Nephron progenitor cell (in vitro differentiated cells): ENCODE measurements around the gene FAM219B.

Experiments used
- DNase-seq: peaks from one replicate; pipeline ENCODE4 v3.0.0; 2021
- H3K27ac Mint-ChIP-seq: 2 replicates; pipeline ENCODE4 v1.8.0; 2021; ENCODE audit warnings: mild to moderate bottlenecking, moderate library complexity, mixed read lengths
- H3K27me3 Mint-ChIP-seq: 2 replicates; pipeline ENCODE4 v1.8.0; 2021; ENCODE audit warnings: mild to moderate bottlenecking, low read depth, mixed read lengths; ENCODE audit not compliant: poor library complexity
- H3K36me3 Mint-ChIP-seq: 2 replicates; pipeline ENCODE4 v1.8.0; 2021; ENCODE audit warnings: low read depth, mixed read lengths
- H3K4me1 Mint-ChIP-seq: 2 replicates; pipeline ENCODE4 v1.8.0; 2021; ENCODE audit warnings: mixed read lengths
- H3K4me3 Mint-ChIP-seq: 2 replicates; pipeline ENCODE4 v1.8.0; 2021; ENCODE audit warnings: mild to moderate bottlenecking, moderate library complexity, mixed read lengths
- H3K9me3 Mint-ChIP-seq: 2 replicates; pipeline ENCODE4 v1.8.0; 2021; ENCODE audit warnings: mild to moderate bottlenecking, moderate library complexity, mixed read lengths
- TF ChIP-seq, protein P1 (sequence below): fragments of 200-600 bp; sonication (generic); IDR thresholded peaks from 2 replicates; pipeline ENCODE4 v1.5.0; 2021; ENCODE audit warnings: antibody characterized with exemption

FAM219B gene

DNA sequence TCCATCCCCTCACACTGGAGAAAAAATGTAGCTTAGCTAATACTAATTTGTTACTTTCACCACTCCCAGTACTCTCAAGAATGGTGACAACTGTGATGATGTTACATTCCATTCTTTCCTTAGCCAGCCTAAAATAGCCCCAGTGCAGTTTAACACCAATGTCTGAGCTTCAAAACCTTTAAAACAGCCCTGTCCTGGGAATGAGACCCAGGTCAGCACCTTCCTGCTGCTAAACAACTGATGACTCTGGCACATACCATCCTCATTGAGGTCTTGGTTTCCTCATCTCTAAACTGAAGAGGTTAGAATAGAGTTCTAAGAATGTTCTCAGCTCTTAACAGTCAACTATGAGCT, 37.3 kb downstream of the FAM219B start:
- peaks cover 15% of the 10 kb centered on the region for H3K36me3 Mint-ChIP-seq

DNA sequence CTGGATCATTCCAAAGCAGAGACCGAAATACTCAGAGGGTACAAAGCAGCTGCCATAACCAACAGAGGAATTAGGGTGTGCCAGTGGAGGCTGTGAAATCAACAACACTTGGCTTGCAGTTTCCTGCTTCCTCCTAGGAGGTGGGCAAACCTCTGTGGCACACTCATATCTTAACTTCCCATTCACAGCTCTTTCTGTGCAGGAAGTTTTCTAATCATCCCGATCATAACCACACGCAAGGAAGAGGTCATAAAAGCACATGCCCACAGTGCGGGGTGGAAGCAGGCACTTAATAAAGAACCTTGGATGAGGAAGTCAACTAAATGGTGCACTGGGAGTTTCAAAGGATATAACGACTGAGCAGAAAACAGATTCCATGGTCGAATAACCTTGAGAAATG, 38.6 kb downstream of the FAM219B start:
- peaks cover 39% of the 10 kb centered on the region for H3K4me1 Mint-ChIP-seq

More for the DNA sequence above, 37.3 kb downstream of the FAM219B start:
- peaks cover 6% of the 10 kb centered on the region for H3K9me3 Mint-ChIP-seq
- DNase-seq: no peak
- peaks cover 2% of the 10 kb centered on the region for H3K27me3 Mint-ChIP-seq
- H3K4me1 Mint-ChIP-seq: peaks cover 39% of the 10 kb centered on the region
- TF ChIP-seq, protein P1, sequence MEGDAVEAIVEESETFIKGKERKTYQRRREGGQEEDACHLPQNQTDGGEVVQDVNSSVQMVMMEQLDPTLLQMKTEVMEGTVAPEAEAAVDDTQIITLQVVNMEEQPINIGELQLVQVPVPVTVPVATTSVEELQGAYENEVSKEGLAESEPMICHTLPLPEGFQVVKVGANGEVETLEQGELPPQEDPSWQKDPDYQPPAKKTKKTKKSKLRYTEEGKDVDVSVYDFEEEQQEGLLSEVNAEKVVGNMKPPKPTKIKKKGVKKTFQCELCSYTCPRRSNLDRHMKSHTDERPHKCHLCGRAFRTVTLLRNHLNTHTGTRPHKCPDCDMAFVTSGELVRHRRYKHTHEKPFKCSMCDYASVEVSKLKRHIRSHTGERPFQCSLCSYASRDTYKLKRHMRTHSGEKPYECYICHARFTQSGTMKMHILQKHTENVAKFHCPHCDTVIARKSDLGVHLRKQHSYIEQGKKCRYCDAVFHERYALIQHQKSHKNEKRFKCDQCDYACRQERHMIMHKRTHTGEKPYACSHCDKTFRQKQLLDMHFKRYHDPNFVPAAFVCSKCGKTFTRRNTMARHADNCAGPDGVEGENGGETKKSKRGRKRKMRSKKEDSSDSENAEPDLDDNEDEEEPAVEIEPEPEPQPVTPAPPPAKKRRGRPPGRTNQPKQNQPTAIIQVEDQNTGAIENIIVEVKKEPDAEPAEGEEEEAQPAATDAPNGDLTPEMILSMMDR: no peak
- no peak overlapping the region for H3K27ac Mint-ChIP-seq
- no peak overlapping the region for H3K4me3 Mint-ChIP-seq

DNA sequence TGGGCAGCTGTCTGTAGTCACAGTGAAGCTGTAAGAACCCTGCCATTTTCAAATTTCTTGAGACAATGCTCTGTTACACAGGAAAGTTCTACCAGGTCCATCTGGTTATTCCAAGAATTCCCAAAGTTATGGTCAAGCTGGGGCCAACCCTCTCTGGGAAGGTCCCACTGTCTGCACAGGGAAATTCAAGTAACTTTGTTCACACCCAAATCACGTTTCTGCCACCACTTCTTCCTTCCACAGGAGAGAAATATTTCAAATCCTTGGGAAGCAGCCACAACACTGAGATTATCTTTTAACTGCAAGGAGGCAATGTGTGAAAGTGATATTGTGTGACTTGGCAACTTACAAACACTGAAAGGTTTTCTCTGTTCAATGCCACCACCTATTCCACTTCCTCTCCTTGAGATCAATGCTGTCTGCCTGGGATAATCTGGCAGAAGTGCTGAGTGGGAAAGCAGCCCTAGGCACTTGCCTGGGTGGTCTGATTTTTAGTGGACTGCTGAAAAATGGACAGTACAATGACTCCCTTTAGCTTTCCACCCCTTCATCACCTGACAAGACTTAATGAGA, 39.1 kb downstream of the FAM219B start:
- no peak overlapping the region for H3K27ac Mint-ChIP-seq
- TF ChIP-seq, protein P1: no peak
- no peak overlapping the region for H3K4me3 Mint-ChIP-seq
- peaks cover 2% of the 10 kb centered on the region for H3K27me3 Mint-ChIP-seq
- H3K9me3 Mint-ChIP-seq: peaks cover 6% of the 10 kb centered on the region
- peaks cover 15% of the 10 kb centered on the region for H3K36me3 Mint-ChIP-seq
- peaks cover 34% of the 10 kb centered on the region for H3K4me1 Mint-ChIP-seq
- DNase-seq: no peak

More for the DNA sequence above, 38.6 kb downstream of the FAM219B start:
- H3K9me3 Mint-ChIP-seq: peaks cover 6% of the 10 kb centered on the region
- peaks cover 2% of the 10 kb centered on the region for H3K27me3 Mint-ChIP-seq
- peaks cover 15% of the 10 kb centered on the region for H3K36me3 Mint-ChIP-seq
- H3K4me3 Mint-ChIP-seq: no peak overlapping the region
- DNase-seq: no peak
- TF ChIP-seq, protein P1: no peak
- no peak overlapping the region for H3K27ac Mint-ChIP-seq

DNA sequence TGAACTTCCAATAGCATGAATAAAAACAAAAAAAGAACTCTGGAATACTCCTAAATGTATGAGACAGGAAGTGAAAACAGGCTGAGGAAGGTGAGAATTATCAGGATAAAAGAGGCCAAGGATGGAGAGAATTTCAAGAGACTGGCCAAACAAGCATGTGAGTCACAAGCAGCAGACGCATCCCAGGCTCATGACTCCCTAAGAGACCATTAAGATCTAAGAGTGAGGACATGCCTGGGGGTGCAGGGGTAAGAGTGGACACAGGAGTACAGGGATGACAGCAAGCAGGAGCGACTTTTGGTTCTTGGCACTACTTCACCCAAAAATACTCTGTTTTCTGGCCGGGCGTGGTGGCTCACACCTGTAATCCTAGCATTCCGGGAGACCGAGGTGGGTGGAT, 40.6 kb downstream of the FAM219B start:
- no peak for DNase-seq
- no peak overlapping the region for H3K4me3 Mint-ChIP-seq
- H3K36me3 Mint-ChIP-seq: peaks cover 15% of the 10 kb centered on the region
- no peak overlapping the region for H3K27ac Mint-ChIP-seq
- peaks cover 6% of the 10 kb centered on the region for H3K9me3 Mint-ChIP-seq
- peaks cover 29% of the 10 kb centered on the region for H3K4me1 Mint-ChIP-seq
- TF ChIP-seq, protein P1: no peak
- H3K27me3 Mint-ChIP-seq: peaks cover 2% of the 10 kb centered on the region

DNA sequence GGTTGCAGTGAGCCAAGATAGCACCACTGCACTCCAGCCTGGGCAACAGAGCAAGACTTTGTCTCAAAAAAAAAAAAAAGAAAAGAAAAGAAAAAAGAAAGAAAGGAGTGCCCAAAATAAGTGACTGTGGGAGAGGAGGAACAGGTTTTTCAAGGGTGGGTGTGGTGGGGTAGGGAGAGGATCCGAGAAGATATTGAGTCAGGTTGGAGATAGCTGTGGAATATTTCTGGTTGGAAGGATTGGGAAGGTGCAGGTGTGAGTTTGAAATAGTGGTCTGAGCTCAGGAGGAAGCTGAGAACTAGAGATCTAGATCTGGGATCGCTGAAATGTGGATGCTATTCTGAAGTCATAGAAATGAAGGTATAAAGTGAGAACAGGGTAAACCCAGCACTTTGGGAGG, 41.3 kb downstream of the FAM219B start:
- H3K27me3 Mint-ChIP-seq: peaks cover 2% of the 10 kb centered on the region
- H3K9me3 Mint-ChIP-seq: peaks cover 6% of the 10 kb centered on the region
- peaks cover 15% of the 10 kb centered on the region for H3K36me3 Mint-ChIP-seq
- no peak for DNase-seq
- H3K4me3 Mint-ChIP-seq: no peak overlapping the region
- TF ChIP-seq, protein P1: no peak
- peak overlapping the region; percentile 18 for H3K27ac Mint-ChIP-seq
- peaks cover 23% of the 10 kb centered on the region for H3K4me1 Mint-ChIP-seq

DNA sequence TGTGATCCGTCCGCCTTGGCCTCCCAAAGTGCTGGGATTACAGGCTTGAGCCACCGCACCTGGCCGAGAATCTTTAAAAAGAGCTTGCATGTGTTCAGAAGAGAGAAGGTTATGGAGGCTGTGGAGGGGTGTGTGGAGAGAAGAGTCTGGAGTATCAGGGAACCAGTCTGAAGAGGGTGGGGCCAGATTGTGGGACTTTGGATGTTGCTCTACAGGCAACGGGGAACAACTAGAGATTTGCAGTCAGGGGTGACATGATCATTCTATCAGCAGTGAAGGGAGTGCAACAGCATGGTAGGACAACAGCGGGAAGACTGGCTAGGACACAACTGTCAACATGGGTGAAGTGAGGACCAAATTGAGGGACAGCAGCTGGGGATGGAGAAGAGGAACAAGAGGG, 42.4 kb downstream of the FAM219B start:
- Mint-ChIP-seq H3K36me3 (peaks cover 15% of the 10 kb centered on the region), H3K4me1 (peaks cover 19% of the 10 kb centered on the region), H3K9me3 (peaks cover 6% of the 10 kb centered on the region), H3K27ac (no peak overlapping the region), H3K4me3 (no peak overlapping the region), H3K27me3 (peaks cover 2% of the 10 kb centered on the region)
- TF ChIP-seq, protein P1: no peak
- DNase-seq: no peak
